ENCODE measurements around the gene DCC.

DCC gene

DNA sequence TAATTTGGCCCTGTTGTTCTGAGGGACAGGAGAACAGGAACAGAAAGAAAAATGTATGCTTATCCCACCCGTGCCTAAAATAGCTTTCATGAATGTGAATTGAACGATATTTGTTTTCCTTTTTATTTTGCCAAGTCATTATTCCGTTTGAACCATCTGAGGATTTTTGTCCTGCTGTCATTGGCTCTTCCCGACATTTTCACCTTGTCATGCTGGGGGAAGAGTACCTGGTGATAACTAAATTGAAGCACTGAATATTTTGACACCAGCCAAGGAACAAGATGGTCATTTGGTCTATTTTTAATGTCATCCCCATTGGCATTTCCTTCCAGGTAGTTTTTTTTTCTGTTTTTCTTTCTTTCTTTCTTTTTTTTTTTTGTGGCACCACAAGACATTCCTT is 204.1 kb downstream of the DCC start:
- TF ChIP-seq, protein P1, sequence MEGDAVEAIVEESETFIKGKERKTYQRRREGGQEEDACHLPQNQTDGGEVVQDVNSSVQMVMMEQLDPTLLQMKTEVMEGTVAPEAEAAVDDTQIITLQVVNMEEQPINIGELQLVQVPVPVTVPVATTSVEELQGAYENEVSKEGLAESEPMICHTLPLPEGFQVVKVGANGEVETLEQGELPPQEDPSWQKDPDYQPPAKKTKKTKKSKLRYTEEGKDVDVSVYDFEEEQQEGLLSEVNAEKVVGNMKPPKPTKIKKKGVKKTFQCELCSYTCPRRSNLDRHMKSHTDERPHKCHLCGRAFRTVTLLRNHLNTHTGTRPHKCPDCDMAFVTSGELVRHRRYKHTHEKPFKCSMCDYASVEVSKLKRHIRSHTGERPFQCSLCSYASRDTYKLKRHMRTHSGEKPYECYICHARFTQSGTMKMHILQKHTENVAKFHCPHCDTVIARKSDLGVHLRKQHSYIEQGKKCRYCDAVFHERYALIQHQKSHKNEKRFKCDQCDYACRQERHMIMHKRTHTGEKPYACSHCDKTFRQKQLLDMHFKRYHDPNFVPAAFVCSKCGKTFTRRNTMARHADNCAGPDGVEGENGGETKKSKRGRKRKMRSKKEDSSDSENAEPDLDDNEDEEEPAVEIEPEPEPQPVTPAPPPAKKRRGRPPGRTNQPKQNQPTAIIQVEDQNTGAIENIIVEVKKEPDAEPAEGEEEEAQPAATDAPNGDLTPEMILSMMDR (IDR thresholded peaks at IDR 0.05; ENCODE audit: control insufficient read depth, insufficient read depth, low read depth, low read length, missing control alignments): no peak
- DNase-seq (ENCODE audit: low read depth): no peak

DNA sequence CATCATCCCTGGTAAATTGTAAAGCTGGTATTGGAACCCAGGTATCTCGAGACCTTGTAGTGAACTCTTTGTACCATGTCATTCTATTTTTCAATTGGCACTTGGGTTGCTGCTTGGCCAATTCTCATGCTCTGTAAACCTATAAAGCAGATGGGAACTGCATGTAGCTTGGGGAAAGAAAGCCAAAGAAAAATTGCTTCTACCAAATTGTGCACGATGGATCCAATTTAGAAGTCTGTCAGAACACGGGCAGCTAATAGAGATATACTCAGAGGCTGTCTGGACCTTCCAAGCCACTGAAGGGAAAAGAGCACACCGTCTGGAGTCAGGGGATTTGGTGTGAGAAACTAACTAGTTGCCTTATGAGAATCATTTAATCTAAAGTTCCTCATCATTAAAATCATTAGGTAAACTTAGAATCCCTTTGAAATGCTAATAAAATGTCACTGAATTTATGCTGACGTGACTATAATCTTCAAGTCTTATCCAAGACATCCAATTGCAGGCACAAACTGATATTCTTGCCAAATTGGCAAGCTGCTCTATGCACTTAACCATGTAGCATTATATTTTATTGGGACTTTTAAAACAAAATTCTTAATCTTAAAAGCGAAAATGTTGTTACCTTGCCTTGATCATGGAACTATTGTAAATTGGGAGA is 206.8 kb downstream of the DCC start:
- H3K4me3 ChIP-seq (ENCODE audit: control insufficient read depth, low read depth, low read length): no peak overlapping the region
- TF ChIP-seq, protein P1 (IDR thresholded peaks at IDR 0.05; ENCODE audit: control insufficient read depth, insufficient read depth, low read depth, low read length, missing control alignments): no peak
- no peak for DNase-seq (ENCODE audit: low read depth)

More for the DNA sequence above, 204.1 kb downstream of the DCC start:
- H3K4me3 ChIP-seq (ENCODE audit: control insufficient read depth, low read depth, low read length): no peak overlapping the region

DNA sequence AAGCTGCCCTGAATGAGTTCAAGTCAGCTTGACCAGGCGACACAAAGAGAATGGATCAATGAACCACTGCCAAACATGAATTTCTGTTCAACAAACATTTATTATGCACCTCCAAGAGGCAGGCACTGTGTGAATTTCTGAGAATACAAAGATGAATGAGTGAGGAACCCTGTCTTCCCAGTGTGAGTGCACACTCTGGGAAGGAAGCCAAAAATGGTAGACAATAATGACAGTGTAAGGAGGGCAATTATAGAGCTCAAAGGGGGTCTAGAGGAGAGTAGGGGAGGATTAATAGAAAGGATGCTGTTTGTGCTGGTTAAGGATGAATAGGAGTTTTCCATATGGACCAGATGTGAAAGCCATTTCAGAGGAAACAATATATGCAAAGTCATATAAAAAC is 213.4 kb downstream of the DCC start:
- no peak for DNase-seq (ENCODE audit: low read depth)
- H3K4me3 ChIP-seq (ENCODE audit: control insufficient read depth, low read depth, low read length): no peak overlapping the region
- TF ChIP-seq, protein P1 (IDR thresholded peaks at IDR 0.05; ENCODE audit: control insufficient read depth, insufficient read depth, low read depth, low read length, missing control alignments): no peak

DNA sequence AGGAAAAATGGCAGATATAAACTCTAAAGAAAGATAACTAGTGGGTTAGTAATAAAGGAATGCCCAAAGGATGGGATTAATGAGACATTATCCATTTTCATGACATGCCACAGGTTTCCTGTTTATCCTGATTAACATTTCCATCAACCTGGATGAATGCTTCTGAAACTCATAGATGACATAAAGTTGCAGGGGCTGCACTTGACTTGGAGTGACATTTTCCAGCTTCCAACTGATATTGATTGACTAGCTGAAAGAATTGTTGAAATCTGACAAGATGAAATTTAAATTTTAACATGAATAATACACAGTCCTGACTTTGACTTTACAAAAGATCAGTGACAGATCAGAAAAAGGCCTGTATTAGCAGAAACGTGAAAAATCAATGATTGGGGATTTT is 214.2 kb downstream of the DCC start:
- H3K4me3 ChIP-seq (ENCODE audit: control insufficient read depth, low read depth, low read length): no peak overlapping the region
- DNase-seq (ENCODE audit: low read depth): no peak
- TF ChIP-seq, protein P1 (IDR thresholded peaks at IDR 0.05; ENCODE audit: control insufficient read depth, insufficient read depth, low read depth, low read length, missing control alignments): no peak

DNA sequence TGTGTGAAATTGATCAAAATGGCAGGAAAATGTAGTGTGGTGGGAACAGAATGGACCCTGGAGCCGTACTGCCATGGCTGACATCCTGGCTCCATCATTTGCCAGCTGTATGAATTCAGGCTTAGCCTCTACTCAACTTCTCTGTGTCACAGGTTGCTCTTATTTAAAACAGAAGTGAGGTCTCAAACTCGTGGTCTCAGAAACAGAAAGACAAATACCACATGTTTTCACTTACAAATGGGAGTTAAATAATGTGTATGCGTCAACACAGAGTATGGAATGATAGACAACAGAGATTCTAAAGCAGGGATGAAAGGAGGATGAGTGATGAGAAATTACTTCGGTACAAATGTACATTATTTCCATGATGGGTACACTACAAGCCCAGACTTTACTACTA is 227.4 kb downstream of the DCC start:
- TF ChIP-seq, protein P1 (IDR thresholded peaks at IDR 0.05; ENCODE audit: control insufficient read depth, insufficient read depth, low read depth, low read length, missing control alignments): no peak
- DNase-seq (ENCODE audit: low read depth): no peak
- no peak overlapping the region for H3K4me3 ChIP-seq (ENCODE audit: control insufficient read depth, low read depth, low read length)

DNA sequence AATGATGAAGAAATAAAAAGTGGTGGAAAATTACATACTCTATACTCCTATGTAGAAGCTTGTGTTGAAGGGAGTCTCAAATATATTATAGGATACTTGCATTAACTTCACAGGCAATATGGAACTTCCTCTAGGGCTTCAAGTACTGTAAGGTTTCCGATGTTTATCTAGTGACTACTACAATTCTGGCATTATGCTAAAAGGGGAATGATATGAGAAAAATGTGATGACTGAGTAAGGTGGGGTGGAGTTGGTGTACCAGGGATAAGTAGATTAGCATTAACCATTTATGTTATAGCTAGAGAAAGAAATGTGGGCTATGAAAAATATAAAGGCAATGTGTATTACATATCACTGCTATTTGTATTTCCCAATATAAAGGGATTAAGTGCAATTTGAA is 229.5 kb downstream of the DCC start:
- no peak overlapping the region for H3K4me3 ChIP-seq (ENCODE audit: control insufficient read depth, low read depth, low read length)
- no peak for DNase-seq (ENCODE audit: low read depth)
- TF ChIP-seq, protein P1 (IDR thresholded peaks at IDR 0.05; ENCODE audit: control insufficient read depth, insufficient read depth, low read depth, low read length, missing control alignments): no peak
